Mucosa of descending colon (tissue), 3 donors: Measurements from ENCODE around the gene CFAP57. TPM values are rescaled to one million over a fixed set of nuclear protein-coding genes. Genes with fewer than 3 reads are reported as not detected.

ENCODE experiments used
- ATAC-seq: fragments of 200-7000 bp; cut with Tn5 transposase; one replicate; pipeline ENCODE4 v1.9.1; 2020; ENCODE audit warnings: mild to moderate bottlenecking, moderate library complexity
- DNase-seq, 3 donors: peaks; one replicate each; pipeline ENCODE4 v3.0.0-alpha.2; 2020
- H3K36me3 ChIP-seq: fragments of 200-600 bp; one replicate; pipeline ENCODE4 v1.8.0; 2021; ENCODE audit warnings: low read depth, mild to moderate bottlenecking
- H3K4me1 ChIP-seq: fragments of 200-600 bp; one replicate; pipeline ENCODE4 v1.8.0; 2021; ENCODE audit warnings: low read depth, mild to moderate bottlenecking
- H3K4me3 ChIP-seq: fragments of 200-600 bp; one replicate; pipeline ENCODE4 v1.8.0; 2021; ENCODE audit warnings: mild to moderate bottlenecking
- H3K9me3 ChIP-seq: fragments of 200-600 bp; one replicate; pipeline ENCODE4 v1.8.0; 2021; ENCODE audit warnings: mild to moderate bottlenecking
- CTCF ChIP-seq: fragments of 200-600 bp; IDR thresholded peaks from one replicate; pipeline ENCODE4 v1.8.0; 2022; ENCODE audit warnings: antibody characterized with exemption, mild to moderate bottlenecking
- intact Hi-C, 2 donors: fragments of 100-400 bp; cut with DNase I in 1 of 2; cut with micrococcal nuclease in 1 of 2; formaldehyde crosslinking; loops; one replicate each; pipeline versions ENCODE4 v1.11.0 to v1.11.1; 2022; cut with DNase I, micrococcal nuclease
- total RNA-seq, 3 donors: library from RNA; stranded (reverse); fragmentation: NEBNext Ultra II Directional in 2 of 3; extraction: Animal tissue kit (Norgen Biotek cat#: 25700) in 2 of 3; gene quantifications; one replicate each; pipeline versions ENCODE4 v1.2.1 to v1.2.4, GENCODE V29; 2021 to 2023
- donor health status: DM: no; HTN: no; CAD: no; lungs with moderate emphysema.
- donor health status: DM: no; HTN: no; CAD: no.
- donor health status: DM: no; HTN: yes; CAD: no.

Gene CFAP57
- total RNA-seq, 3 donors from 2014 or later = 0.34 TPM; not detected in 2

DNA sequence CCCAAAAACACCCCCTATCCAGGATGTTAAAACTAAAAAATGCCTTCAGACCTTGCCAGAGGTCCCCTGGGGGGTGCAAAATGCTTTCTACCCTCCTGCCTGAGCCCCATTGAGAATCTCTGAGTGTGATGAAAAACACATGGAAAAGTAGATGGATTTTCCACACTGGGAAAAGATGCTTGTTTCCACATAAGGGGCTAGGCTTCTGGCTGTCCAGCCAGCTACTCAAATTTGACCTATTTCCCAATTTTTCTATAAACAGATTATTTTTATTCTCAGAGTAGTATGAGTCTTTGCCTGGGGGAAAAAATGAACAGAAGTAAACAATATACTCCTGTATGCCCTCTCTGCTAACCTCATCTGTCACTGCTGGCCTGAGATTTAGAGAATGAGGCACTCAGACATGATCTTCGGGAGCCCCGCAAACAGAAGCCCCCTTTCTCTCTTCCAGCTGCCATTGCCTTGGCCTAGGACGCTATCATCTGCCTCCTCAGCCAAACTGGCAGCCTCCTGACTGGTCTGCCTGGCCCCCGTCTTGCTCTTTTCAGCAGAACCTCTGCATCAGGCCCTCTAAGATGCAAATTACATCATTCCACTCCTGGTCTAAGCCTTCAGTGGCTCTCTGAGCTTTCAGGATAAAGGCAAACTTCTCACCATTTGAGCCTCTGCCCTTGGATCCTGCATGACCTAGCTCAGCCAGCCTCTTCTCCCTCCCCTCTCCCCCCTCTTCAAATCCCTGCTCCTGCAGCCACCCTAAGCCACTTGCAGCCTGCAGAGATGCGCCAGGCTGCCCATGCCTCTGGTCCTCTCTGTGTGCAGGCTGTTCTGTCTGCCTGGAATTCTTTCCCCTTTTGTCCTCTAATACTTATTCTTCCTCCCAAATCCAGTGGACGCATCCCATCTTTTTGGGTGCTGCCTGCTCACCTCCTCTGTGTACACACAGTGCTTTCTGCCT is 58.0 kb downstream of the CFAP57 start:
- no peak for TF ChIP-seq CTCF
- Histone ChIP-seq H3K4me3 (no peak overlapping the region), H3K4me1 (no peaks in the 10 kb centered on the region), H3K9me3 (no peaks in the 10 kb centered on the region), H3K36me3 (no peaks in the 10 kb centered on the region)
- DNase-seq (no peak), ATAC-seq (no peak)
- intact Hi-C loops = loop anchor here (10.0 kb wide), 1 partner anchor 185 kb away; no protein-coding TSS in a partner anchor

DNA sequence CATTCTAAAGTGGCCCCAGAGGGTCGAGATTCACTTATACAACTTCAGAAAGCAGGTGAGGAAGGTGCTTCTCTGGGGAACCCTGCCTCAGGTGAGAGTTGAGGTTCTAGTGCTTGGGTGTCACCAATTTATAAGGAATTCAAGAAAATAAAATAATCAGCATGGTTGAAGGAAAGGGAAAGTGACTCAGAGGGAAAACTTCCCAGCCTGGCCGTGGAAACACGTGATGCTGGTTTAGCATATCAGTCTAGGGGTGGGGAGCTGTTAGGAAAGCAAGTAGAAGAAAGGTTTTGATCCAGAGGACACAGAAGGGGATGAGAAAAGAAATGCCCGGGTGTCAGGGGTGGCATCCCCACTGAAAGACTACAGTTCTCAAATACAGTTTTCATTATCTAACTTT is 59.9 kb downstream of the CFAP57 start:
- intact Hi-C loops = loop anchor here in 1 of 2 donors (10.0 kb wide), 1 partner anchor 183 kb away; no protein-coding TSS in a partner anchor
- H3K36me3 ChIP-seq = no peaks in the 10 kb centered on the region
- no peaks in the 10 kb centered on the region for H3K9me3 ChIP-seq
- ATAC-seq (no peak), DNase-seq (no peak)
- H3K4me1 ChIP-seq = peaks cover 10% of the 10 kb centered on the region
- no peak for TF ChIP-seq CTCF
- no peak overlapping the region for H3K4me3 ChIP-seq

DNA sequence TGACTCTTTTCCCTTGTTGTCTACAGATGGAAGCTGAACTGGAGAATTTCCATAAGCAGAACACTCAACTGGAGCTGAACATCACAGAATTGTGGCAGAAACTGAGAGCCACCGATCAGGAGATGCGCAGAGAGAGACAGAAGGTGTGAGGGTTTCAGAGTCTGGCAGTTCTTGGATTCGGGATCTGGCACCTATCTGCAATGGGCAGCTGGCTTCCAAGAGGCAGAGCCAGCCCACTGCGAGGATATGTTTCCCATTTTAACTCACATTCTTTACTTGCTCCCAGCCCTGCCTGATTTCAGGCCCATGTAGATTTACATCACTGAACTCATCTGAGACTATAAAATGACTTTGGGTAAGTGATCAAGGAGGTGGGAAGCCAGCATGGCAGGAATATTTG is 60.4 kb downstream of the CFAP57 start:
- Histone ChIP-seq H3K4me1 (peaks cover 10% of the 10 kb centered on the region), H3K9me3 (no peaks in the 10 kb centered on the region), H3K36me3 (no peaks in the 10 kb centered on the region), H3K4me3 (no peak overlapping the region)
- intact Hi-C loops = loop anchor here in 1 of 2 donors (10.0 kb wide), 1 partner anchor 182 kb away; no protein-coding TSS in a partner anchor
- DNase-seq (no peak), ATAC-seq (no peak)
- no peak for TF ChIP-seq CTCF

GRCh38 chr1:43233631-43234030 is 61.5 kb downstream of the CFAP57 start:
- no peaks in the 10 kb centered on the region for H3K9me3 ChIP-seq
- no peak for DNase-seq
- H3K4me3 ChIP-seq = no peak overlapping the region
- peaks cover 15% of the 10 kb centered on the region for H3K4me1 ChIP-seq
- no peaks in the 10 kb centered on the region for H3K36me3 ChIP-seq
- intact Hi-C loops = loop anchor here in 1 of 2 donors (10.0 kb wide), 1 partner anchor 181 kb away; no protein-coding TSS in a partner anchor
- TF ChIP-seq CTCF = no peak
- no peak for ATAC-seq

- Histone ChIP-seq H3K4me3 (no peak overlapping the region), H3K4me1 (peaks cover 15% of the 10 kb centered on the region), H3K9me3 (no peaks in the 10 kb centered on the region), H3K36me3 (no peaks in the 10 kb centered on the region)
- no peak for ATAC-seq
- TF ChIP-seq CTCF = no peak
- intact Hi-C loops = loop anchor here in 1 of 2 donors (10.0 kb wide), 1 partner anchor 181 kb away; no protein-coding TSS in a partner anchor
- DNase-seq = no peak
These were observed 62.1 kb downstream of the CFAP57 start for GRCh38 chr1:43234267-43234666.
